ENCODE data around the gene ZNF605. TPM values are rescaled to one million over a fixed set of nuclear protein-coding genes. Genes with fewer than 3 reads are reported as not detected.

The ZNF605 gene
- total and polyA plus RNA-seq, 10 of the 15 experiments (the other 5 are each of a cell fraction or from before 2014, with no cell fraction given), result 0.95 to 4.8 (median 2.5) TPM

GRCh38 chr12:132874175-132874574 lies 81.9 kb downstream of the ZNF605 start:
- no peak for TF ChIP-seq FOS (IDR thresholded peaks at IDR 0.05; ENCODE audit: borderline replicate concordance, extremely low read depth, insufficient read length)
- no peak for TF ChIP-seq BHLHE40 (IDR thresholded peaks at IDR 0.05; ENCODE audit: borderline replicate concordance in 1 of 2, low read depth in 2 of 2, low read length in 1 of 2)
- no peak for TF ChIP-seq MYC (IDR thresholded peaks at IDR 0.05; ENCODE audit: insufficient read depth, insufficient read length, insufficient replicate concordance, low read length, severe bottlenecking)
- no peak for TF ChIP-seq ZBED1 (IDR thresholded peaks at IDR 0.05; ENCODE audit: borderline replicate concordance)
- TF ChIP-seq HDAC2 (IDR thresholded peaks at IDR 0.05), result no peak
- TF ChIP-seq CREB1 (IDR thresholded peaks at IDR 0.05; ENCODE audit: low read depth), result no peak
- TF ChIP-seq, protein P1, sequence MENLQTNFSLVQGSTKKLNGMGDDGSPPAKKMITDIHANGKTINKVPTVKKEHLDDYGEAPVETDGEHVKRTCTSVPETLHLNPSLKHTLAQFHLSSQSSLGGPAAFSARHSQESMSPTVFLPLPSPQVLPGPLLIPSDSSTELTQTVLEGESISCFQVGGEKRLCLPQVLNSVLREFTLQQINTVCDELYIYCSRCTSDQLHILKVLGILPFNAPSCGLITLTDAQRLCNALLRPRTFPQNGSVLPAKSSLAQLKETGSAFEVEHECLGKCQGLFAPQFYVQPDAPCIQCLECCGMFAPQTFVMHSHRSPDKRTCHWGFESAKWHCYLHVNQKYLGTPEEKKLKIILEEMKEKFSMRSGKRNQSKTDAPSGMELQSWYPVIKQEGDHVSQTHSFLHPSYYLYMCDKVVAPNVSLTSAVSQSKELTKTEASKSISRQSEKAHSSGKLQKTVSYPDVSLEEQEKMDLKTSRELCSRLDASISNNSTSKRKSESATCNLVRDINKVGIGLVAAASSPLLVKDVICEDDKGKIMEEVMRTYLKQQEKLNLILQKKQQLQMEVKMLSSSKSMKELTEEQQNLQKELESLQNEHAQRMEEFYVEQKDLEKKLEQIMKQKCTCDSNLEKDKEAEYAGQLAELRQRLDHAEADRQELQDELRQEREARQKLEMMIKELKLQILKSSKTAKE (IDR thresholded peaks at IDR 0.05; ENCODE audit: low read depth, poor library complexity, severe bottlenecking), result no peak
- no peak for TF ChIP-seq KDM1A (IDR thresholded peaks at IDR 0.05; ENCODE audit: borderline replicate concordance)
- TF ChIP-seq BCL11A (IDR thresholded peaks at IDR 0.05; ENCODE audit: low read depth, low read length), result no peak
- no peak for TF ChIP-seq EGR1 (IDR thresholded peaks at IDR 0.05; ENCODE audit: borderline replicate concordance in 1 of 2, low read depth in 2 of 2, low read length in 2 of 2)
- no peak for TF ChIP-seq KLF5 (IDR thresholded peaks at IDR 0.05; ENCODE audit: partially characterized antibody)
- no peak for TF ChIP-seq RCOR1 (conservative IDR thresholded peaks at IDR 0.05; ENCODE audit: low read depth, low read length)
- TF ChIP-seq ZNF687 (IDR thresholded peaks at IDR 0.05), result no peak
- DNase-seq (ENCODE audit: low read depth, low spot score) (no peak), ATAC-seq (no peak), FAIRE-seq (no peak)
- 99% methylated on average over 10 of the region's 11 CpGs for WGBS (ENCODE audit: insufficient coverage, insufficient replicate concordance, low lambda C conversion rate, missing lambda C conversion rate)
- ChIA-PET POLR2A (interaction anchor here (1.6 kb wide), 1 partner anchor 10 kb away, joined by 3 read pairs; no protein-coding TSS in a partner anchor), CTCF (no interaction called here), RAD21 (ENCODE audit: unreplicated experiment) (no interaction called here), SMC1A (ENCODE audit: uncharacterized antibody, unreplicated experiment) (no interaction called here)
- peaks cover 28 to 31% of the 10 kb centered on the region in 2 experiments for H3K36me3 ChIP-seq (ENCODE audit: control insufficient read depth in 2 of 2, insufficient read depth in 2 of 2, low read length in 1 of 2)
- no peaks in the 10 kb centered on the region for H3K4me1 ChIP-seq (ENCODE audit: control insufficient read depth, insufficient read depth, low read length)
- intact Hi-C loops (cut with micrococcal nuclease; ENCODE audit: unreplicated experiment) (no loop called here), in situ Hi-C loops (cut with MboI) (no loop called here)
- H3K9ac ChIP-seq (ENCODE audit: control insufficient read depth, insufficient read depth, low read length), result no peak overlapping the region
- H4K20me1 ChIP-seq (ENCODE audit: control insufficient read depth, insufficient read depth), result no peaks in the 10 kb centered on the region
- H3K4me2 ChIP-seq (ENCODE audit: control insufficient read depth, insufficient read depth), result no peak overlapping the region
- no peaks in the 10 kb centered on the region; the same call in 2 of the 3 replicates for H3K9me3 ChIP-seq (replicated peaks; ENCODE audit: control insufficient read depth, insufficient read depth, low read length)
- H3K27me3 ChIP-seq (replicated peaks in 1 of 2; ENCODE audit: control insufficient read depth in 2 of 2, insufficient read depth in 2 of 2, low read length in 1 of 2), result no peaks in the 10 kb centered on the region
- H2AFZ ChIP-seq (ENCODE audit: control insufficient read depth, low read depth, low read length), result no peak overlapping the region
- H3K79me2 ChIP-seq (ENCODE audit: control insufficient read depth, insufficient read depth, low read length), result no peaks in the 10 kb centered on the region
- H3K27ac ChIP-seq (ENCODE audit: control insufficient read depth, insufficient read depth), result no peak overlapping the region
- no peak overlapping the region for H3K4me3 ChIP-seq
- no TSS peak for BruUV-seq (replicated peaks)

All from GM12878 (cell line).